GM21737 (cell line): Measurements from ENCODE around the gene CTXND2.
"Not testable (repeated sequence)": the region's sequence is repeated elsewhere in the genome, so short reads cannot be mapped to it uniquely, and the experiment has no call there.

ENCODE experiments used
- ATAC-seq: cut with Tn5 transposase; IDR thresholded peaks from one replicate; pipeline ENCODE4 v1.9.1; 2021; ENCODE audit warnings: mild to moderate bottlenecking, moderate library complexity; ENCODE audit not compliant: unreplicated experiment

Gene CTXND2

GRCh38 chr1:150890033-150890416, 3.1 kb downstream of the CTXND2 start:
- no peak for ATAC-seq

- ATAC-seq = no peak
These were observed 6.5 kb downstream of the CTXND2 start for GRCh38 chr1:150893336-150893913.

- ATAC-seq = no peak
These were observed 8.7 kb downstream of the CTXND2 start for GRCh38 chr1:150895618-150896017.

- not testable (repeated sequence) for ATAC-seq
These were observed 12.9 kb downstream of the CTXND2 start for GRCh38 chr1:150899795-150900194.

GRCh38 chr1:150902346-150902745, 15.4 kb downstream of the CTXND2 start:
- no peak for ATAC-seq

- no peak for ATAC-seq
These were observed 15.8 kb downstream of the CTXND2 start for GRCh38 chr1:150902751-150903150.

GRCh38 chr1:150905301-150905700, 18.4 kb downstream of the CTXND2 start:
- ATAC-seq = no peak

- ATAC-seq = no peak
These were observed 19.4 kb downstream of the CTXND2 start for GRCh38 chr1:150906329-150906728.

GRCh38 chr1:150906813-150907212, 19.9 kb downstream of the CTXND2 start:
- no peak for ATAC-seq

- no peak for ATAC-seq
These were observed 22.7 kb downstream of the CTXND2 start for GRCh38 chr1:150909585-150910180.

- ATAC-seq = no peak
These were observed 25.7 kb downstream of the CTXND2 start for GRCh38 chr1:150912623-150913022.

GRCh38 chr1:150917387-150917786, 30.5 kb downstream of the CTXND2 start:
- no peak for ATAC-seq

- peak; percentile 47 for ATAC-seq
These were observed 35.6 kb downstream of the CTXND2 start for GRCh38 chr1:150922519-150922975.

GRCh38 chr1:150925080-150925479, 38.1 kb downstream of the CTXND2 start:
- no peak for ATAC-seq

GRCh38 chr1:150926097-150926741, 39.3 kb downstream of the CTXND2 start, which contains the start of gene SETDB1:
Gene SETDB1 (plus strand): TSS chr1:150926363. CDS start chr1:150927715, 1,352 bp downstream.
- peak; percentile 91 for ATAC-seq

- ATAC-seq = no peak
These were observed 40.7 kb downstream of the CTXND2 start for GRCh38 chr1:150927624-150928023.

- ATAC-seq = no peak
These were observed 41.4 kb downstream of the CTXND2 start for GRCh38 chr1:150928286-150928685.

GRCh38 chr1:150928775-150929174, 41.8 kb downstream of the CTXND2 start:
- not testable (repeated sequence) for ATAC-seq

- no peak for ATAC-seq
These were observed 44.8 kb downstream of the CTXND2 start for GRCh38 chr1:150931773-150932172.

GRCh38 chr1:150944856-150945255, 57.9 kb downstream of the CTXND2 start:
- no peak for ATAC-seq

- no peak for ATAC-seq
These were observed 67.8 kb downstream of the CTXND2 start for GRCh38 chr1:150954708-150955107.

GRCh38 chr1:150955280-150955679, 68.3 kb downstream of the CTXND2 start:
- no peak for ATAC-seq
